ENCODE data around the gene SPHK1. TPM values are rescaled to one million over a fixed set of nuclear protein-coding genes. Genes with fewer than 3 reads are reported as not detected.

SPHK1 gene
- total RNA-seq, 1 donor from 2014 or later = 16.0 TPM

GRCh38 chr17:76383546-76384221 lies 725 bp upstream of the SPHK1 start:
- intact Hi-C loops (cut with micrococcal nuclease) = loop anchor here (2.0 kb wide), 1 partner anchor 69 kb away; the partner anchor contains the start of gene UBE2O
- H3K4me1 Mint-ChIP-seq (ENCODE audit: low read depth) = peaks cover 2% of the 10 kb centered on the region

GRCh38 chr17:76384987-76385891 lies 830 bp downstream of the SPHK1 start:
- intact Hi-C loops (cut with micrococcal nuclease) = loop anchor here (1.0 to 5.0 kb wide), 3 partner anchors 31 to 313 kb away; partner anchors contain the start of genes GALR2, SRP68 and UBE2O
- Mint-ChIP-seq H3K9me3 (no peaks in the 10 kb centered on the region), H3K4me3 (ENCODE audit: low read depth) (peak overlapping the region; percentile 65), H3K27ac (no peak overlapping the region), H3K4me1 (ENCODE audit: low read depth) (peaks cover 2% of the 10 kb centered on the region), H3K36me3 (ENCODE audit: low read depth) (peaks cover 2% of the 10 kb centered on the region), H3K27me3 (ENCODE audit: low read depth) (no peaks in the 10 kb centered on the region)
- DNase-seq (ENCODE audit: low spot score) = peak; percentile 23

More at GRCh38 chr17:76383546-76384221, 725 bp upstream of the SPHK1 start:
- Mint-ChIP-seq H3K9me3 (no peaks in the 10 kb centered on the region), H3K36me3 (ENCODE audit: low read depth) (no peaks in the 10 kb centered on the region), H3K27ac (peak overlapping the region; percentile 95), H3K4me3 (ENCODE audit: low read depth) (peak overlapping the region; percentile 89), H3K27me3 (ENCODE audit: low read depth) (no peaks in the 10 kb centered on the region)
- no peak for DNase-seq (ENCODE audit: low spot score)

- intact Hi-C loops (cut with micrococcal nuclease) = loop anchor here (1.0 to 5.0 kb wide), 3 partner anchors 32 to 314 kb away; partner anchors contain the start of genes GALR2, SRP68 and UBE2O
- H3K27ac Mint-ChIP-seq = no peak overlapping the region
- H3K4me3 Mint-ChIP-seq (ENCODE audit: low read depth) = peak overlapping the region; percentile 65
- H3K4me1 Mint-ChIP-seq (ENCODE audit: low read depth) = peaks cover 2% of the 10 kb centered on the region
- peak; percentile 81 for DNase-seq (ENCODE audit: low spot score)
- no peaks in the 10 kb centered on the region for H3K27me3 Mint-ChIP-seq (ENCODE audit: low read depth)
- H3K36me3 Mint-ChIP-seq (ENCODE audit: low read depth) = peaks cover 3% of the 10 kb centered on the region
- no peaks in the 10 kb centered on the region for H3K9me3 Mint-ChIP-seq
Observed at GRCh38 chr17:76385892-76386786, 1.7 kb downstream of the SPHK1 start.

GRCh38 chr17:76386966-76387765 lies 2.8 kb downstream of the SPHK1 start:
- Mint-ChIP-seq H3K27me3 (ENCODE audit: low read depth) (no peaks in the 10 kb centered on the region), H3K9me3 (no peaks in the 10 kb centered on the region), H3K27ac (no peak overlapping the region), H3K4me1 (ENCODE audit: low read depth) (peaks cover 2% of the 10 kb centered on the region), H3K4me3 (ENCODE audit: low read depth) (no peak overlapping the region), H3K36me3 (ENCODE audit: low read depth) (peaks cover 8% of the 10 kb centered on the region)
- intact Hi-C loops (cut with micrococcal nuclease) = loop anchor here (5.0 kb wide), 1 partner anchor 315 kb away; the partner anchor contains the start of genes GALR2 and SRP68
- DNase-seq (ENCODE audit: low spot score) = no peak

- no peaks in the 10 kb centered on the region for H3K27me3 Mint-ChIP-seq (ENCODE audit: low read depth)
- H3K9me3 Mint-ChIP-seq = no peaks in the 10 kb centered on the region
- intact Hi-C loops (cut with micrococcal nuclease) = loop anchor here (5.0 kb wide), 1 partner anchor 317 kb away; the partner anchor contains the start of genes GALR2 and SRP68
- DNase-seq (ENCODE audit: low spot score) = no peak
- no peaks in the 10 kb centered on the region for H3K4me1 Mint-ChIP-seq (ENCODE audit: low read depth)
- H3K27ac Mint-ChIP-seq = no peak overlapping the region
- H3K4me3 Mint-ChIP-seq (ENCODE audit: low read depth) = no peak overlapping the region
- H3K36me3 Mint-ChIP-seq (ENCODE audit: low read depth) = peaks cover 17% of the 10 kb centered on the region
Observed at GRCh38 chr17:76388966-76389888, 4.8 kb downstream of the SPHK1 start.

GRCh38 chr17:76390003-76390421 lies 5.6 kb downstream of the SPHK1 start:
- Mint-ChIP-seq H3K9me3 (no peaks in the 10 kb centered on the region), H3K27me3 (ENCODE audit: low read depth) (no peaks in the 10 kb centered on the region), H3K4me3 (ENCODE audit: low read depth) (no peak overlapping the region), H3K4me1 (ENCODE audit: low read depth) (no peaks in the 10 kb centered on the region), H3K27ac (no peak overlapping the region), H3K36me3 (ENCODE audit: low read depth) (peaks cover 21% of the 10 kb centered on the region)
- no peak for DNase-seq (ENCODE audit: low spot score)
- intact Hi-C loops (cut with micrococcal nuclease) = no loop called here

- Mint-ChIP-seq H3K27me3 (ENCODE audit: low read depth) (no peaks in the 10 kb centered on the region), H3K27ac (no peak overlapping the region), H3K4me1 (ENCODE audit: low read depth) (no peaks in the 10 kb centered on the region), H3K4me3 (ENCODE audit: low read depth) (no peak overlapping the region), H3K36me3 (ENCODE audit: low read depth) (peaks cover 26% of the 10 kb centered on the region), H3K9me3 (no peaks in the 10 kb centered on the region)
- intact Hi-C loops (cut with micrococcal nuclease) = no loop called here
- DNase-seq (ENCODE audit: low spot score) = no peak
Observed at GRCh38 chr17:76391200-76391715, 6.8 kb downstream of the SPHK1 start.

GRCh38 chr17:76394166-76394565 lies 9.8 kb downstream of the SPHK1 start:
- Mint-ChIP-seq H3K4me3 (ENCODE audit: low read depth) (no peak overlapping the region), H3K27ac (no peak overlapping the region), H3K27me3 (ENCODE audit: low read depth) (no peaks in the 10 kb centered on the region), H3K4me1 (ENCODE audit: low read depth) (no peaks in the 10 kb centered on the region), H3K9me3 (no peaks in the 10 kb centered on the region), H3K36me3 (ENCODE audit: low read depth) (peaks cover 41% of the 10 kb centered on the region)
- no peak for DNase-seq (ENCODE audit: low spot score)
- intact Hi-C loops (cut with micrococcal nuclease) = no loop called here

GRCh38 chr17:76395980-76396379 lies 11.6 kb downstream of the SPHK1 start:
- H3K27me3 Mint-ChIP-seq (ENCODE audit: low read depth) = no peaks in the 10 kb centered on the region
- no peaks in the 10 kb centered on the region for H3K9me3 Mint-ChIP-seq
- H3K27ac Mint-ChIP-seq = no peak overlapping the region
- intact Hi-C loops (cut with micrococcal nuclease) = no loop called here
- peaks cover 51% of the 10 kb centered on the region for H3K36me3 Mint-ChIP-seq (ENCODE audit: low read depth)
- no peak overlapping the region for H3K4me3 Mint-ChIP-seq (ENCODE audit: low read depth)
- no peaks in the 10 kb centered on the region for H3K4me1 Mint-ChIP-seq (ENCODE audit: low read depth)
- DNase-seq (ENCODE audit: low spot score) = no peak

GRCh38 chr17:76397184-76397583 lies 12.8 kb downstream of the SPHK1 start:
- Mint-ChIP-seq H3K27ac (no peak overlapping the region), H3K4me1 (ENCODE audit: low read depth) (no peaks in the 10 kb centered on the region), H3K27me3 (ENCODE audit: low read depth) (no peaks in the 10 kb centered on the region), H3K9me3 (no peaks in the 10 kb centered on the region), H3K4me3 (ENCODE audit: low read depth) (no peak overlapping the region), H3K36me3 (ENCODE audit: low read depth) (peaks cover 55% of the 10 kb centered on the region)
- no peak for DNase-seq (ENCODE audit: low spot score)
- intact Hi-C loops (cut with micrococcal nuclease) = no loop called here
